NOMO-1 treated with dmso at 0.1 percent for 144 hours (cell line): Measurements from ENCODE around the gene BBX.

ENCODE experiments used
- DNase-seq: peaks from one replicate; lab custom pipeline; 2025; ENCODE audit not compliant: unreplicated experiment; lab: John Stamatoyannopoulos, UW

BBX gene

GRCh38 chr3:107738486-107739183, 215.9 kb downstream of the BBX start:
- no peak for DNase-seq

- no peak for DNase-seq
Observed at GRCh38 chr3:107739227-107739626, 216.5 kb downstream of the BBX start.

GRCh38 chr3:107740992-107741896, 218.5 kb downstream of the BBX start:
- DNase-seq: no peak

- no peak for DNase-seq
Observed at GRCh38 chr3:107745354-107745753, 222.6 kb downstream of the BBX start.

- peak; percentile 3 for DNase-seq
Observed at GRCh38 chr3:107752202-107752990, 229.6 kb downstream of the BBX start.

GRCh38 chr3:107753494-107753893, 230.7 kb downstream of the BBX start:
- DNase-seq: peak; percentile 36

GRCh38 chr3:107753976-107754375, 231.2 kb downstream of the BBX start:
- no peak for DNase-seq

- DNase-seq: no peak
Observed at GRCh38 chr3:107756649-107757048, 233.9 kb downstream of the BBX start.

- DNase-seq: no peak
Observed at GRCh38 chr3:107757140-107757539, 234.4 kb downstream of the BBX start.

GRCh38 chr3:107760144-107760543, 237.4 kb downstream of the BBX start:
- DNase-seq: no peak

GRCh38 chr3:107761391-107761790, 238.6 kb downstream of the BBX start:
- no peak for DNase-seq

- DNase-seq: no peak
Observed at GRCh38 chr3:107765524-107765923, 242.8 kb downstream of the BBX start.

- DNase-seq: peak; percentile 86
Observed at GRCh38 chr3:107767897-107768605, 245.3 kb downstream of the BBX start.

- peak; percentile 36 for DNase-seq
Observed at GRCh38 chr3:107769882-107770281, 247.1 kb downstream of the BBX start.

GRCh38 chr3:107772016-107772415, 249.3 kb downstream of the BBX start:
- no peak for DNase-seq

GRCh38 chr3:107775974-107776373, 253.2 kb downstream of the BBX start:
- DNase-seq: no peak

- DNase-seq: no peak
Observed at GRCh38 chr3:107781253-107781652, 258.5 kb downstream of the BBX start.

- DNase-seq: no peak
Observed at GRCh38 chr3:107782054-107782453, 259.3 kb downstream of the BBX start.

GRCh38 chr3:107790612-107791011, 267.9 kb downstream of the BBX start:
- no peak for DNase-seq

- DNase-seq: no peak
Observed at GRCh38 chr3:107791027-107791426, 268.3 kb downstream of the BBX start.

GRCh38 chr3:107791450-107791849, 268.7 kb downstream of the BBX start:
- no peak for DNase-seq
